D721Med (cell line): Measurements from ENCODE around the gene MSRB1.
A peak's percentile ranks its signal among the peaks of the same experiment; 100 is the strongest.
"Not testable (repeated sequence)": the region's sequence is repeated elsewhere in the genome, so short reads cannot be mapped to it uniquely, and the experiment has no call there.

Experiments
- DNase-seq: peaks from one replicate; pipeline ENCODE4 v3.0.0; 2011; ENCODE audit warnings: low spot score; ENCODE audit not compliant: insufficient read length
- FAIRE-seq: peaks from 2 replicates; lab custom pipeline; 2011; peaks lifted over from hg19 to GRCh38; lab: Jason Lieb, UNC
- TF ChIP-seq, protein P1 (sequence below): IDR thresholded peaks from 2 replicates; pipeline ENCODE4 v1.5.1; 2012; ENCODE audit warnings: mild to moderate bottlenecking, control low read depth; ENCODE audit not compliant: insufficient read depth; ENCODE audit errors: missing control alignments

MSRB1 gene

GRCh38 chr16:1963806-1964505 is 21.0 kb upstream of the MSRB1 start:
- no peak for FAIRE-seq
- TF ChIP-seq, protein P1, sequence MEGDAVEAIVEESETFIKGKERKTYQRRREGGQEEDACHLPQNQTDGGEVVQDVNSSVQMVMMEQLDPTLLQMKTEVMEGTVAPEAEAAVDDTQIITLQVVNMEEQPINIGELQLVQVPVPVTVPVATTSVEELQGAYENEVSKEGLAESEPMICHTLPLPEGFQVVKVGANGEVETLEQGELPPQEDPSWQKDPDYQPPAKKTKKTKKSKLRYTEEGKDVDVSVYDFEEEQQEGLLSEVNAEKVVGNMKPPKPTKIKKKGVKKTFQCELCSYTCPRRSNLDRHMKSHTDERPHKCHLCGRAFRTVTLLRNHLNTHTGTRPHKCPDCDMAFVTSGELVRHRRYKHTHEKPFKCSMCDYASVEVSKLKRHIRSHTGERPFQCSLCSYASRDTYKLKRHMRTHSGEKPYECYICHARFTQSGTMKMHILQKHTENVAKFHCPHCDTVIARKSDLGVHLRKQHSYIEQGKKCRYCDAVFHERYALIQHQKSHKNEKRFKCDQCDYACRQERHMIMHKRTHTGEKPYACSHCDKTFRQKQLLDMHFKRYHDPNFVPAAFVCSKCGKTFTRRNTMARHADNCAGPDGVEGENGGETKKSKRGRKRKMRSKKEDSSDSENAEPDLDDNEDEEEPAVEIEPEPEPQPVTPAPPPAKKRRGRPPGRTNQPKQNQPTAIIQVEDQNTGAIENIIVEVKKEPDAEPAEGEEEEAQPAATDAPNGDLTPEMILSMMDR, result no peak
- DNase-seq, result no peak

DNA sequence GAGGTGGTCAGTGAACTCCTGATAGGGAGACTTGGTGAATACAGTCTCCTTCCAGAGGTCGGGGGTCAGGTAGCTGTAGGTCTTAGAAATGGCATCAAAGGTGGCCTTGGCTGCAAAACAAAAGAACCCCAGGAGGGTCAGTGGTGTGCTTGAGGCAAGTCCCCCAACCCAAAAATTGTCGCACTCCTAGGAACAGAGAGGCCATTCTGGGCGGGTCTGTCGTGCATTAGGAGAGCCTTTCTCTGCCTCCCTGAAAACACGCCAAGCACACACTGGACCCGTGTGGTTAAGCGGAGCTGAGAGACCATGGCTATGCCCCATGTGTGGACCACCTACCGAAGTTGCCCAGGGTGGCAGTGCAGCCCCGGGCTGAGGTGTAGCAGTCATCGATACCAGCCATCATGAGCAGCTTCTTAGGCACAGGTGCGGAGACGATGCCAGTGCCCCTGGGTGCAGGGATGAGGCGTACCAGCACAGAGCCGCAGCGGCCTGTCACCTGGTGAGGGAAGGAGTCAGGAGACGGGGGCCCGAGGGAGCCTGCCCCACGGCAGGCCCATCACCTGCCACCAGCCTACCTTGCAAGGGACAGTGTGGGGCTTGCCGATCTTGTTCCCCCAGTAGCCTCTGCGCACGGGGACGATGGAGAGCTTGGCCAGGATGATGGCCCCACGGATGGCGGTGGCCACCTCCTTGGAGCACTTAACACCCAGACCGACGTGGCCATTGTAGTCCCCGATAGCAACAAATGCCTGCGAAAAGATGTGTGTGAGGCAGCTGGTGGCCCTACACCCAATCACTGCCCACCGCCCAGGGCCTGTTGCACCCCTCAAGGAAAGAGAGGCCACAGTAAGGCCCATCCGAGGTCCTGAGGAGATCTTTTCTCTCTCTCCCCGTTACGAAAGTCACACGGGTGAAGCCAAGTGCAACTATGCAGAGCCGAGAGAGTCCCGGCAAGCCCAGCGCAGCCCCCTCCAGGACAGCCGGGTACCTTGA is 19.5 kb upstream of the MSRB1 start:
- not testable (repeated sequence) for DNase-seq, FAIRE-seq

DNA sequence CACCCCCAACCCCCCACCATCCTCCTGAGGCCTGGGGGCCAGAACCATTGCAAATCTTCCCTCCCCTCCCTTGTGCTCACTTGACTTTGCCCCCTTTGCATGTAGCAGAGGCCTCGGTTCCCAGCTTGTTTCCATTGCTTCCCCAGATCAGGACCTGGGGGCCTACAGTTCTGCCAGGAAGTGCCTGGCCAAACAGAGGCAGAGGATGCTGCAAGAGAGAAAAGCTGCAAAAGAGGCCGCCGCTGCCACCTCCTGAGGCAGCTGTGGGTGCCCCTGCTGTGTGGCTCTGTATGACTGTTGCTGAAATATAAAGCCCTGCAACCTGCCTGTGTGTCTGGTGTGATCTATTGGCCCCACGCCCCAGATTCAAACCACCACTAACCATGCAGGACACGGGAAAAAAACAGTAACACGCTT is 18.7 kb upstream of the MSRB1 start:
- TF ChIP-seq, protein P1, result no peak
- peak; percentile 9 for DNase-seq
- FAIRE-seq, result no peak

GRCh38 chr16:1960665-1961630 is 17.9 kb upstream of the MSRB1 start:
- FAIRE-seq (no peak), DNase-seq (peak; percentile 18)
- TF ChIP-seq, protein P1, result no peak

DNA sequence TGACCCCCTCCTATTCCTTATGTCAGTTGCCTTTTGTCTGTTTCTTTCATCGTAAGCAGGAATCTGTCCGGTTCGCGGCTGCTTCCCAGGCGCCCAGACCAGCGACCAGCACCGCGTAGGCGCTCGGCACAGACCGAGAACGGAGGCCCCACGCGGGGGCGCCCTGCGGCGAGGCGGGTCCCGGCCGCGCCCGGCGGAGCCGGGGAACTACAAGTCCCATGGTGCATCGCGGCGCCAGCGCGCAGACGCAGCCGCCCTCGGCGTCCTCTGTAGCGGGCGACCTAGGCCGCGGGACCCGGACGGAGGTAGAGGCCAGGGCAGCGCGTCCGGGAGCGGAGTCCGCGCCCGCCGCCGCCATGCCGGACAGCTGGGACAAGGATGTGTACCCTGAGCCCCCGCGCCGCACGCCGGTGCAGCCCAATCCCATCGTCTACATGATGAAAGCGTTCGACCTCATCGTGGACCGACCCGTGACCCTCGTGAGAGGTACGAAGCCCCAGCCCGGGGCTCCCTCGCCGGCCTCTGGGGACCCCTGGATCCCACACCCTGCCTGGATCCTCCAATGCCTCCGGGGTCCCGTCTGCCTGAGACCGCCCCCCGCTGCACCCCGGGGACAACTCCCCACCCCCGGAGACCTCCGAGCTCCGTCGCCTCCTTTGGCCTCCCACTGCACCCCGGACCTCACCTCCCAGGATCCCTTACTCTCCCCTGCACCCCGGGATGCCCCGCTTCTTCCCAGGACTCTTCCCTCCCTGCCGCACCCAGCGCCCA is 16.5 kb upstream of the MSRB1 start, which contains the start of gene NDUFB10:
TSS of gene NDUFB10 (plus strand) at position 270 of the 771 bp plus-strand sequence. CDS start at position 357, 87 bp downstream.
- FAIRE-seq (no peak), DNase-seq (peak; percentile 75)
- TF ChIP-seq, protein P1, result peak; percentile 66

- TF ChIP-seq, protein P1, result no peak
- peak; percentile 3 for DNase-seq
- FAIRE-seq, result no peak
Observed at GRCh38 chr16:1958715-1959268, 15.8 kb upstream of the MSRB1 start.

DNA sequence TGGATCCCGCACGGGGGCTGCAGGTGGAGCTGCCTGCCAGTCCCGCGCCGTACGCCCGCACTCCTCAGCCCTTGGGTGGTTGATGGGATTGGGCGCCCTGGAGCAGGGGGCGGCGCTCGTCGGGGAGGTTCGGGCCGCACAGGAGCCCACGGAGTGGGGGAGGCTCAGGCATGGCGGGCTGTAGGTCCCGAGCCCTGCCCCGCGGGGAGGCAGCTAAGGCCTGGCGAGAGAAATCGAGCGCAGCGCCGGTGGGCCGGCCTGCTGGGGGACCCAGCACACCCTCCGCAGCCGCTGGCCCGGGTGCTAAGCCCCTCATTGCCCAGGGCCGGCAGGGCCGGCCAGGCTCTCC is 15.1 kb upstream of the MSRB1 start:
- DNase-seq, result not testable (repeated sequence)

GRCh38 chr16:1957434-1958142 is 14.6 kb upstream of the MSRB1 start:
- DNase-seq, FAIRE-seq: not testable (repeated sequence)

More for the DNA sequence above, 15.1 kb upstream of the MSRB1 start:
- not testable (repeated sequence) for FAIRE-seq
